ENCODE data around the gene SPATA12. TPM values are rescaled to one million over a fixed set of nuclear protein-coding genes. Genes with fewer than 3 reads are reported as not detected.

Gene SPATA12
- total RNA-seq: not detected in 2 replicates

GRCh38 chr3:57060089-57060821, at the start of gene SPATA12:
SPATA12 (plus strand) TSS chr3:57060664; CDS start chr3:57073695, 13,031 bp downstream.
- no peak for TF ChIP-seq CTCF (IDR thresholded peaks at IDR 0.05; ENCODE audit: extremely low read depth, low read depth, low read length)
- no peak within 1 kb of the TSS for H3K4me3 ChIP-seq (ENCODE audit: insufficient read depth, low read length)

GRCh38 chr3:57011022-57011421, 49.4 kb upstream of the SPATA12 start:
- H3K4me3 ChIP-seq (ENCODE audit: insufficient read depth, low read length): no peak overlapping the region
- H3K9me3 ChIP-seq (ENCODE audit: low read depth, low read length): no peaks in the 10 kb centered on the region
- H3K4me2 ChIP-seq (ENCODE audit: insufficient read depth, low read length): no peak overlapping the region
- peaks cover 28% of the 10 kb centered on the region for H3K4me1 ChIP-seq (ENCODE audit: insufficient read depth, low read length)
- no peak overlapping the region for H2AFZ ChIP-seq (ENCODE audit: low read length)
- H3K79me2 ChIP-seq (ENCODE audit: insufficient read depth, low read length): no peaks in the 10 kb centered on the region
- no peak for TF ChIP-seq CTCF (IDR thresholded peaks at IDR 0.05; ENCODE audit: extremely low read depth, low read depth, low read length)
- no peak overlapping the region for H3K27ac ChIP-seq (ENCODE audit: low read depth, low read length)
- no peak for DNase-seq (ENCODE audit: insufficient read length, low spot score, missing footprints)
- H4K20me1 ChIP-seq (ENCODE audit: insufficient read depth, low read length): no peaks in the 10 kb centered on the region
- no peaks in the 10 kb centered on the region for H3K27me3 ChIP-seq (ENCODE audit: insufficient read depth, low read length)
- no peaks in the 10 kb centered on the region for H3K36me3 ChIP-seq (ENCODE audit: insufficient read depth, low read length)

More at GRCh38 chr3:57060089-57060821, at the start of gene SPATA12:
- Histone ChIP-seq H3K4me2 (ENCODE audit: insufficient read depth, low read length) (peak within 1 kb of the TSS; percentile 33), H2AFZ (ENCODE audit: low read length) (no peak within 1 kb of the TSS), H3K27me3 (ENCODE audit: insufficient read depth, low read length) (no peaks in the 10 kb centered on the region), H3K79me2 (ENCODE audit: insufficient read depth, low read length) (no peaks in the 10 kb centered on the region), H3K27ac (ENCODE audit: low read depth, low read length) (no peak within 1 kb of the TSS), H3K4me1 (ENCODE audit: insufficient read depth, low read length) (peaks cover 10% of the 10 kb centered on the region), H3K36me3 (ENCODE audit: insufficient read depth, low read length) (no peaks in the 10 kb centered on the region), H4K20me1 (ENCODE audit: insufficient read depth, low read length) (no peaks in the 10 kb centered on the region), H3K9me3 (ENCODE audit: low read depth, low read length) (no peaks in the 10 kb centered on the region)
- peak; percentile 96 for DNase-seq (ENCODE audit: insufficient read length, low spot score, missing footprints)

GRCh38 chr3:57012847-57013246, 47.6 kb upstream of the SPATA12 start:
- Histone ChIP-seq H3K27ac (ENCODE audit: low read depth, low read length) (no peak overlapping the region), H3K79me2 (ENCODE audit: insufficient read depth, low read length) (no peaks in the 10 kb centered on the region), H2AFZ (ENCODE audit: low read length) (no peak overlapping the region), H3K27me3 (ENCODE audit: insufficient read depth, low read length) (no peaks in the 10 kb centered on the region), H3K4me1 (ENCODE audit: insufficient read depth, low read length) (peaks cover 29% of the 10 kb centered on the region), H3K9me3 (ENCODE audit: low read depth, low read length) (no peaks in the 10 kb centered on the region), H3K4me2 (ENCODE audit: insufficient read depth, low read length) (no peak overlapping the region), H3K36me3 (ENCODE audit: insufficient read depth, low read length) (no peaks in the 10 kb centered on the region), H3K4me3 (ENCODE audit: insufficient read depth, low read length) (no peak overlapping the region), H4K20me1 (ENCODE audit: insufficient read depth, low read length) (no peaks in the 10 kb centered on the region)
- no peak for TF ChIP-seq CTCF (IDR thresholded peaks at IDR 0.05; ENCODE audit: extremely low read depth, low read depth, low read length)
- no peak for DNase-seq (ENCODE audit: insufficient read length, low spot score, missing footprints)

GRCh38 chr3:57015350-57015729, 45.1 kb upstream of the SPATA12 start:
- Histone ChIP-seq H3K4me3 (ENCODE audit: insufficient read depth, low read length) (no peak overlapping the region), H3K27ac (ENCODE audit: low read depth, low read length) (no peak overlapping the region)
- DNase-seq (ENCODE audit: insufficient read length, low spot score, missing footprints): no peak

More at GRCh38 chr3:57015350-57015729, 45.1 kb upstream of the SPATA12 start:
- Histone ChIP-seq H3K79me2 (ENCODE audit: insufficient read depth, low read length) (no peaks in the 10 kb centered on the region), H3K4me2 (ENCODE audit: insufficient read depth, low read length) (no peak overlapping the region), H2AFZ (ENCODE audit: low read length) (no peak overlapping the region), H3K36me3 (ENCODE audit: insufficient read depth, low read length) (no peaks in the 10 kb centered on the region), H4K20me1 (ENCODE audit: insufficient read depth, low read length) (no peaks in the 10 kb centered on the region), H3K4me1 (ENCODE audit: insufficient read depth, low read length) (peaks cover 13% of the 10 kb centered on the region), H3K9me3 (ENCODE audit: low read depth, low read length) (no peaks in the 10 kb centered on the region), H3K27me3 (ENCODE audit: insufficient read depth, low read length) (no peaks in the 10 kb centered on the region)
- no peak for TF ChIP-seq CTCF (IDR thresholded peaks at IDR 0.05; ENCODE audit: extremely low read depth, low read depth, low read length)

Measured in osteoblast (primary cell).